ENCODE data around the gene DHX38. TPM values are rescaled to one million over a fixed set of nuclear protein-coding genes. Genes with fewer than 3 reads are reported as not detected.

The DHX38 gene
- total and polyA plus RNA-seq, 12 donors, result 29.1 to 50.6 (median 37.4) TPM

DNA sequence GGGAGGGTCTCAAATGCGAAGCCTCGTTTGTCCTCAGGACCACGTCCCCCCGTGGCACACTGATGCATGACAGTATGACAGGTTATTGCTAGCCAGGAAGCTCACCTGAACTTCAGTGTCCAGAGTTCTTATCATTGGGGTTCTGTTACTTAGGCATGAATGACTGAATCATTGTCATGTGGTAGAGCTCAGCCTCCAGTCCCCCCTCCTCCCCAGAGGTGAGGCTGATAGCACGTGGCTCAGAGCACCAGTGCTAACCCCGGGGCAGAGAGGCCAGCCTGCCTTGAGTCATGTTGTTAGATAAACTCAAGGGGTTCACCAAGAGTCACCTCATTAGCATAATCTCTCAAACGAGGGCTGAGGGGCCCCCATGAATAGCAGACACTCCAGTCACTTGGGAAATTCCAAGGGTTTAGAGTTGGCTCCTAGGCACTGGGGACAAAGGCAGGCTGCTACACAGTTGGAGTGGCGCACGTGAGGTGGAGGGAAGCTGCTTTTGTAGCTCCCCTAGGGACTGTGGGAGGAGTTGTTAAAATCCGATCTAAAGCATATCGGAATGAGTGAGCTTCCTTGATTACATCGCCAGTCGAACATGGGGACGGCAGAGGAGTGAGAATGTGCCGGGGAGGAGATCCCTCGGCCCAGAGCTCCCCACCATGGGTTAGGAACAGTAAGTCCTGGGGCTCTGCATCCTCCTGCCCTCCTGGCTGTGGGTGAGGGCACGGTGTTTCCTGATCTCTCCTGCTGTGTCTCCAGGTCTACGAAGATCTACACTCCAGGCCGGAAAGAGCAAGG, 18.2 kb downstream of the DHX38 start:
- Histone ChIP-seq H3K36me3 (peaks cover 3 to 72% (median 57%) of the 10 kb centered on the region in 9 donors), H3K27ac (no peak overlapping the region), H3K4me3 (no peak overlapping the region), H3K27me3 (no peaks in the 10 kb centered on the region), H3K9me3 (peaks cover 0 to 8% (median 0%) of the 10 kb centered on the region in 11 donors), H3K4me1 (peaks cover 0 to 3% (median 0%) of the 10 kb centered on the region in 9 donors)
- DNase-seq, result no peak
- WGBS, 2 donors, result 77 to 82% methylated on average over 19 of the region's 19 CpGs
- TF ChIP-seq, protein P1, sequence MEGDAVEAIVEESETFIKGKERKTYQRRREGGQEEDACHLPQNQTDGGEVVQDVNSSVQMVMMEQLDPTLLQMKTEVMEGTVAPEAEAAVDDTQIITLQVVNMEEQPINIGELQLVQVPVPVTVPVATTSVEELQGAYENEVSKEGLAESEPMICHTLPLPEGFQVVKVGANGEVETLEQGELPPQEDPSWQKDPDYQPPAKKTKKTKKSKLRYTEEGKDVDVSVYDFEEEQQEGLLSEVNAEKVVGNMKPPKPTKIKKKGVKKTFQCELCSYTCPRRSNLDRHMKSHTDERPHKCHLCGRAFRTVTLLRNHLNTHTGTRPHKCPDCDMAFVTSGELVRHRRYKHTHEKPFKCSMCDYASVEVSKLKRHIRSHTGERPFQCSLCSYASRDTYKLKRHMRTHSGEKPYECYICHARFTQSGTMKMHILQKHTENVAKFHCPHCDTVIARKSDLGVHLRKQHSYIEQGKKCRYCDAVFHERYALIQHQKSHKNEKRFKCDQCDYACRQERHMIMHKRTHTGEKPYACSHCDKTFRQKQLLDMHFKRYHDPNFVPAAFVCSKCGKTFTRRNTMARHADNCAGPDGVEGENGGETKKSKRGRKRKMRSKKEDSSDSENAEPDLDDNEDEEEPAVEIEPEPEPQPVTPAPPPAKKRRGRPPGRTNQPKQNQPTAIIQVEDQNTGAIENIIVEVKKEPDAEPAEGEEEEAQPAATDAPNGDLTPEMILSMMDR (IDR thresholded peaks at IDR 0.05), result no peak
- intact Hi-C loops (cut with DNase I), result no loop called here
- peak in 1 of 8 donors; percentile 23 for ATAC-seq

DNA sequence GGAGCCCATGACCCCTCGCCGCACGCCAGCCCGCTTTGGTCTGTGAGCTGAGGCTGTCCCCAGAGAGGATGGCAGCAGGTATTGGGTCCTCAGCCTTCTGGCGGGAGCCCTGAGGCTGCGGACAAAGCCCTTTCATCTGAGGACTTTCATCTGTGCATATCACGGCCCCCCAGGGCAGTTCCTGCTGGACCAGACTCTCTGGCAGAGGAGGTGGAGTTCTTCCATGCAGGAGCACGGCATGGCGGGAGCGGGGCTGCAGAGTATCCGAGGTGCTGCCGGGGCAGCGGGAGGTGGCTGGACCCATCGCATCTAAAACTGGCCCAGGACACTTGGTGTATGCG, 18.8 kb downstream of the DHX38 start:
- DNase-seq (no peak), ATAC-seq (peak in 3 of 8 donors; percentile 16 to 39 (median 31))
- peaks cover 0 to 3% (median 0%) of the 10 kb centered on the region in 9 donors for H3K4me1 ChIP-seq
- peaks cover 3 to 66% (median 52%) of the 10 kb centered on the region in 9 donors for H3K36me3 ChIP-seq
- TF ChIP-seq, protein P1 (IDR thresholded peaks at IDR 0.05), result no peak
- 93% methylated on average over 15 of the region's 15 CpGs for WGBS, 2 donors
- H3K27ac ChIP-seq, result no peak overlapping the region
- no peaks in the 10 kb centered on the region for H3K27me3 ChIP-seq
- H3K9me3 ChIP-seq, result peaks cover 0 to 8% (median 0%) of the 10 kb centered on the region in 11 donors
- intact Hi-C loops (cut with DNase I), result no loop called here
- no peak overlapping the region for H3K4me3 ChIP-seq

DNA sequence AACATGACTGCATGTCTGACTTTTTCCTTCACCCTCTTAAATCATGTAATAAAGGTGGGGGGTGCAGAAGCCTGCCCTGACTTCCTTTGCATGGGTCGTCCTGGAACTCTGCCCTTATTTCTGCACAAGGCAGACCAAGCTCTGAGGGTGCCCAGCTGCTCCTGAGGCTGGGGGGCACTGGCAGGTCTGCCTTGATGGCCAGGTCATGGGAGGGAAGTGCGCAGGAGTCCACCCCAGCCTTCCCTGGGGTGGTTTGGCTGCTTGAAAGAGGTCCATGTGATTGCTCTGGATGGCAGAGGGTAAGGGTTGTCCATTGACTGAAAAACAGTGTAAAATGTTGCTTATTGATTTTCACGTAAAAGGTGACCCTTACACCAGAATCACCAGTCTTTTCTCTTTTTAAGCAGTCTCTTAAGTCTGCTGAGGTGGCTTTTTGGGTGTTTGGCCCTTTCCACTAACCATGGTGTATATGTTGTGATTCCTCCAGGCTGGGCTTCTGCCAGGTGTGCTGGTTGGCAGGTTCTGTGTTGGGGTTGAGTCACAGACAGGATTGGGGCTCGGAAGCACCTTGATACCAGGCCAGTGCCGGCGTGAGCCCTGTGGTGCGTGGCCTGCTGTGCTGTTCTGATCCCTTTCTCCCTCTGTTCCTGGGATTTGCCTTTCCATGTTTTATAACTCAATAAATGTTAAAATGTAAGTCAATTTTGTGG, 19.4 kb downstream of the DHX38 start:
- Histone ChIP-seq H3K36me3 (peaks cover 0 to 60% (median 45%) of the 10 kb centered on the region in 9 donors), H3K9me3 (peaks cover 0 to 8% (median 0%) of the 10 kb centered on the region in 11 donors), H3K27me3 (no peaks in the 10 kb centered on the region), H3K27ac (no peak overlapping the region), H3K4me3 (no peak overlapping the region), H3K4me1 (peaks cover 0 to 3% (median 0%) of the 10 kb centered on the region in 9 donors)
- peak in 4 of 8 donors; percentile 18 to 42 (median 26) for ATAC-seq
- intact Hi-C loops (cut with DNase I), result no loop called here
- DNase-seq, result no peak
- TF ChIP-seq, protein P1 (IDR thresholded peaks at IDR 0.05), result no peak
- 88 to 92% methylated on average over 7 of the region's 7 CpGs for WGBS, 2 donors

DNA sequence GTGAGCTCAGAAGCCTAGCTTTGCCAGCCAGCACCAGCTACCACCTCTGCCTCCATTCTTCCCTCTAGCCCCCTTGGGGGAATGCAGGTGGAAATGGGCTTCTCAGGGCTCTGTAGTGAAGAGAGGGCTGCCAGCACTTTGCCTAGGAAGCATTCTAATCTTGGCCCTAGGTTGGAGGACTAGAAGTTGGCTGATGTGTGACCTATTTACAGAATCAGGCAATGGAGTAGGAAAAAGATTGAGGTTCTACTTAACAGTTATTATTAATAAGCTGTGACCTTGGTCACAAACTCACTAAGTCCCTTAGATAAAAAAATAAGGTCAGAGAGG, 19.9 kb downstream of the DHX38 start:
- H3K4me3 ChIP-seq, result no peak overlapping the region
- ATAC-seq (peak in 4 of 8 donors; percentile 36 to 53 (median 44)), DNase-seq (no peak)
- intact Hi-C loops (cut with DNase I), result no loop called here
- no peaks in the 10 kb centered on the region for H3K27me3 ChIP-seq
- H3K36me3 ChIP-seq, result peaks cover 0 to 54% (median 40%) of the 10 kb centered on the region in 9 donors
- peaks cover 0 to 3% (median 0%) of the 10 kb centered on the region in 9 donors for H3K4me1 ChIP-seq
- TF ChIP-seq, protein P1 (IDR thresholded peaks at IDR 0.05), result no peak
- H3K9me3 ChIP-seq, result peaks cover 0 to 8% (median 0%) of the 10 kb centered on the region in 11 donors
- no peak overlapping the region for H3K27ac ChIP-seq
